Stomach (tissue), 4 donors: ENCODE results near the gene DNAH17.

Experiments
- EP300 ChIP-seq: sonication (generic); formaldehyde crosslinking; IDR thresholded peaks from one replicate; pipeline ENCODE4 v1.6.1; 2017; ENCODE audit warnings: antibody characterized with exemption
- POLR2A ChIP-seq, 4 donors: fragments of 450-650 bp; IDR thresholded peaks; one replicate each; pipeline ENCODE4 v1.6.1; 2016; ENCODE audit warnings: antibody characterized with exemption in 4 of 4, control low read depth in 2 of 4, mild to moderate bottlenecking in 1 of 4, moderate library complexity in 1 of 4

DNA sequence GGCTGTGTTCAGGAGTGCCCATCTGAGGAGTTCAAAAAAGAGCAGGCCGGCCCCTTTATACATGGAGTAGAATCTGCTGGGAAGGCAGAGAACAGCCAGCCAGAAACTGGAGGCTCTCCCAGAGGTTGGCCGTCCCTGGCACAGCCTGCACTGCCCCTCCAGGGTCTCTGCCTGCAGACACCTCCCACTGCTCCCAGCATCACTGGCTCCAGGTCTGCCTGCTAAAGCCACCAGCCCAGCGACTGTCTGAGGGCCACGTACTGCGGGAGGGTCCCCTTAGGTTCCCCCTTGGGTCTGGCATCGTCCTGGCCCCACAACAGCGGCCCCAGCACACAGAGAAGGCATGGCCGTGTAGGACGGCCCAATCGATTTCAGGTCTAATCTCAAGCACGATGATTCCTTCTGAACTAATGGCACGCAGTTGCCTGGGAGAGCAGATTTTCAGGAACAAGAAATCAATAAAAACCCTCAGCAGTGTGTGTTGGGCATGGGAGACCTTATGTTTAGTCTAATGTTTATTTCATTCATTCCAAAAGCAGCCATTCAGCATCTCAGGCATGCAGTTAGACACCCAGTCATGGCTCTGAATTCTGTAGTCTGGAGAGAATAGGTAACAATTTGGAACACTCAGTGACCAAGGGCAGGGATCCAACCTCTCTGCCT, 103.1 kb downstream of the DNAH17 start:
- TF ChIP-seq POLR2A (IDR thresholded peaks at IDR 0.05), result no peak
- TF ChIP-seq EP300, result no peak
